ENCODE measurements around the gene PDE8B.

- TF ChIP-seq CTCF (IDR thresholded peaks at IDR 0.05) (no peak), POLR2A (IDR thresholded peaks at IDR 0.05) (no peak), EP300 (IDR thresholded peaks at IDR 0.05) (no peak)
Measured at GRCh38 chr5:77213601-77214000, 3.1 kb downstream of the PDE8B start.
